Activated CD8-positive, alpha-beta memory T cell treated with anti-CD3 and anti-CD28 coated beads, Interleukin-2, amount 10 ng/mL, durations not matched to agents 7 days and 5 days (primary cell): Measurements from ENCODE around the gene PCSK1. TPM values are rescaled to one million over a fixed set of nuclear protein-coding genes. Genes with fewer than 3 reads are reported as not detected.

Source experiments
- ATAC-seq: fragments of 150-1000 bp; cut with Tn5 transposase; one replicate; pipeline ENCODE4 v1.10.0; 2021; ENCODE audit warnings: moderate library complexity
- CTCF ChIA-PET: fragments of 350-600 bp; sonication (Branson Sonifier 250); formaldehyde crosslinking; loops from one replicate; lab custom pipeline; 2021; ENCODE audit warnings: antibody characterized with exemption; lab: Charles Lee
- DNase-seq: peaks from one replicate; pipeline ENCODE4 v3.0.0-alpha.2; 2020
- H3K27ac Mint-ChIP-seq: one replicate; pipeline ENCODE4 v1.8.0; 2021; ENCODE audit warnings: mild to moderate bottlenecking, mixed read lengths
- H3K27me3 Mint-ChIP-seq: one replicate; pipeline ENCODE4 v1.8.0; 2021; ENCODE audit warnings: mixed read lengths
- H3K36me3 Mint-ChIP-seq: one replicate; pipeline ENCODE4 v1.8.0; 2021; ENCODE audit warnings: mild to moderate bottlenecking, mixed read lengths
- H3K4me1 Mint-ChIP-seq: one replicate; pipeline ENCODE4 v1.8.0; 2021; ENCODE audit warnings: mixed read lengths
- H3K4me3 Mint-ChIP-seq: one replicate; pipeline ENCODE4 v1.8.0; 2021; ENCODE audit warnings: mild to moderate bottlenecking, moderate library complexity, mixed read lengths
- H3K9me3 Mint-ChIP-seq: one replicate; pipeline ENCODE4 v1.8.0; 2022; ENCODE audit warnings: low read depth, mixed read lengths
- total RNA-seq, 2 experiments: library from RNA; stranded (reverse); gene quantifications; one replicate each; pipeline ENCODE4 v1.2.3, GENCODE V29; 2021

PCSK1 gene
- not detected for total RNA-seq

DNA sequence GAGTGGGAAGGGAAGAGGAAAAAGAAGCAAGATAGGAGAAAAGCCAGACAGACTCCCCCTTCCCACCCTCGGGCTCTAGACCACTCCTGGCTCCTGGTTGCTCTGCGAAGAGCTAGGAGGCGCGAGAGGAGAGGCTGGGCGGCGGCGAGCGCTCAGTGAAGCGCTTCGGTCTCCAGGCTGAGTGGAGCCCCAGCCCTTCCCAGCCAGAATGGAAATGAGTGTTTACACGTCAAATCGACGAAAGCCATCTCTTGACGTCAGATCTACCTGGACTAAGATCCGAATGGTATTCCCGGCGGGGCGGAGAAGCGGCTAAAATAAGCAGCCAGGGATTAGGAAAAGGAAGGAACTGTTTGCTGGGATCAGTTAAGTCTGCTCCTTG lies at the start of gene PCSK1:
Gene PCSK1, minus strand, starts transcription at position 183 of the 382 bp plus-strand sequence. CDS start 206 bp downstream, outside the sequence.
- no peak for DNase-seq
- peaks cover 74% of the 10 kb centered on the region for H3K27me3 Mint-ChIP-seq
- no peak within 1 kb of the TSS for H3K27ac Mint-ChIP-seq
- peaks cover 4% of the 10 kb centered on the region for H3K36me3 Mint-ChIP-seq
- H3K4me1 Mint-ChIP-seq = peaks cover 5% of the 10 kb centered on the region
- H3K9me3 Mint-ChIP-seq = no peaks in the 10 kb centered on the region
- ATAC-seq = no peak
- H3K4me3 Mint-ChIP-seq = no peak within 1 kb of the TSS
- CTCF ChIA-PET = no interaction called here

DNA sequence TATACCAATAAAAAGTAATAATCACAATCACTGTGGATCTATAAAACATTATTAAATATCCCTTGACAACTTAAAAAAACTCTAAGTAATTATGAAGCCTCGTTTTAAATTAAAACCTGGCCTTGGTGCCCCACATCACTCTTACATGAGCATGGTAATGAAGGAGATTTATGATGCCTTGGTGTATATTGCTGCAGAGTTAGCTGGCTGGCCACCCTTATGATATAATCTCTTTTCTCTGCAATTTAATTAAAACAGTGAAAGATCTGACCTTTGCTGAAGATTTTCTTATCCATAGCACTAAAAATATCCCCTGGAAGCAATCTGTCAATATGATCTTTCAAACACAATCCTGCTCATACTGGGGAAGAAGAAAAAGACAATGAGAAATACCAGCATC lies 48.8 kb upstream of the PCSK1 start:
- ATAC-seq (no peak), DNase-seq (no peak)
- CTCF ChIA-PET = no interaction called here
- no peaks in the 10 kb centered on the region for H3K9me3 Mint-ChIP-seq
- no peak overlapping the region for H3K27ac Mint-ChIP-seq
- no peaks in the 10 kb centered on the region for H3K4me1 Mint-ChIP-seq
- no peaks in the 10 kb centered on the region for H3K36me3 Mint-ChIP-seq
- no peak overlapping the region for H3K4me3 Mint-ChIP-seq
- H3K27me3 Mint-ChIP-seq = peaks cover 10% of the 10 kb centered on the region

- H3K9me3 Mint-ChIP-seq = no peaks in the 10 kb centered on the region
- DNase-seq = no peak
- no peaks in the 10 kb centered on the region for H3K36me3 Mint-ChIP-seq
- H3K27ac Mint-ChIP-seq = no peak overlapping the region
- H3K4me1 Mint-ChIP-seq = no peaks in the 10 kb centered on the region
- peaks cover 10% of the 10 kb centered on the region for H3K27me3 Mint-ChIP-seq
- CTCF ChIA-PET = no interaction called here
- no peak for ATAC-seq
- no peak overlapping the region for H3K4me3 Mint-ChIP-seq
Observed at GRCh38 chr5:96481009-96481786, 48.1 kb upstream of the PCSK1 start.

DNA sequence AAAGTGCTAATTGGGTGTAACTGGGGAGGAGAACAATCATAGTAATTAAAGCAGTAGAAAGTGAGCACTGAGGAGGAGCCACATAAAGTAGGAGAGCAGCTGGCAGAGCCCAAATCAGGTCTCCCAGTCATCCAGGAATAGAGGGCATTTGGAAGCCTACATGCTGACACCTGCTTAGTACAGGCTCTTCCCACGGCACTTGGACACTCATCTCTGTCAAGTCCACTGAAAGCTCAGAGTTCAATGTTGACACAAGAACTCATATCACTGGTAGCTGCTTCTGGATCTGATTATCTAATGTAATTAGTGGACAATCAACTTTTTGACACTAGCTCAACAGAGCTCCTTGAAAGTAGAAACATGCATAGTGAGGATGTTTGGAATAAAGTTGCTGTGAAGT lies 45.9 kb upstream of the PCSK1 start:
- CTCF ChIA-PET = no interaction called here
- Mint-ChIP-seq H3K27ac (no peak overlapping the region), H3K36me3 (no peaks in the 10 kb centered on the region), H3K27me3 (peaks cover 5% of the 10 kb centered on the region), H3K4me1 (no peaks in the 10 kb centered on the region), H3K4me3 (no peak overlapping the region), H3K9me3 (no peaks in the 10 kb centered on the region)
- no peak for ATAC-seq
- DNase-seq = no peak

- no peaks in the 10 kb centered on the region for H3K36me3 Mint-ChIP-seq
- H3K9me3 Mint-ChIP-seq = no peaks in the 10 kb centered on the region
- no peaks in the 10 kb centered on the region for H3K4me1 Mint-ChIP-seq
- DNase-seq (no peak), ATAC-seq (no peak)
- H3K4me3 Mint-ChIP-seq = no peak overlapping the region
- CTCF ChIA-PET = no interaction called here
- no peak overlapping the region for H3K27ac Mint-ChIP-seq
- H3K27me3 Mint-ChIP-seq = peaks cover 2% of the 10 kb centered on the region
Observed at GRCh38 chr5:96476654-96477053, 43.6 kb upstream of the PCSK1 start.

- CTCF ChIA-PET = no interaction called here
- H3K4me1 Mint-ChIP-seq = no peaks in the 10 kb centered on the region
- H3K27me3 Mint-ChIP-seq = peaks cover 8% of the 10 kb centered on the region
- H3K36me3 Mint-ChIP-seq = no peaks in the 10 kb centered on the region
- DNase-seq (no peak), ATAC-seq (no peak)
- H3K27ac Mint-ChIP-seq = no peak overlapping the region
- H3K9me3 Mint-ChIP-seq = no peaks in the 10 kb centered on the region
- no peak overlapping the region for H3K4me3 Mint-ChIP-seq
Observed at GRCh38 chr5:96474073-96474472, 41.0 kb upstream of the PCSK1 start.

DNA sequence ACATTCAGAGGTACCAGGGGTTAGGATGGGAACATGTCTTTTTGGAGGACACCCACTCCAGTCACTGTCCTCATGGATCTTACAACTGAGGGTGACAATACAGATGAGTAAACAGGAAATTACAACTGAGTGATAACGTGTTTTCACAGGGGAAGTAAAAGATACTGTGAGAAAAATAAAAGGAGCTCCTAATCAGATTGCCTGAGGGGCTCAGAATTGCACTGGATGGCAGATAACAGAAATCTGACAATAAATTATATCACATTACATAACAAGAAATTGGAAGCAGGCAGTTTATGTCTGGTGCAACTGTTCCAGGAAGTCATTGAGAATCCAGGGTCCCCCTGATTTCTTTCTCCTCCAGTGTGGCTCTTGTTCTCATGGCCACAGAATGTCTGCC lies 40.1 kb upstream of the PCSK1 start:
- Mint-ChIP-seq H3K36me3 (no peaks in the 10 kb centered on the region), H3K9me3 (no peaks in the 10 kb centered on the region), H3K27ac (no peak overlapping the region), H3K4me3 (no peak overlapping the region), H3K4me1 (no peaks in the 10 kb centered on the region), H3K27me3 (peaks cover 13% of the 10 kb centered on the region)
- DNase-seq (no peak), ATAC-seq (no peak)
- CTCF ChIA-PET = no interaction called here

DNA sequence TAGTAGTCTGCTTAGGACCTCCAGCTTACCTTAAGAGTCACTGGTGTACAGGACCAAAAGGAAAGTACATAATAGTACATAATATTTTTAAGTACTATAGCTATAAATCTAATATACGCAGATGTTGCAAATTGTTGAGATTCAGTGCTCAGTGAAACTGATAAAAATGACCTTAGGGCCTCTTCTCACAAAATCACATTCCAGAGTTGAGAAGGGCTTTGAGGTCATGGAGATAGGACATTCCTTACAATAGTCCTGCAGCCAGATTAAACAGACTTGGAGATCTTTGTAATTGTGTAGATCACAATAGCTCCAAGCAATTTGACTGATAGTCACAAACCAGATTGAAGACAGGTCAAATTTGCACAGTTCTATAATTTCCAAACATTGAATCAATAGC lies 37.7 kb upstream of the PCSK1 start:
- CTCF ChIA-PET = interaction anchor here (0.8 to 1.8 kb wide), 3 partner anchors 14 to 125 kb away, joined by 3 to 4 read pairs (median 3); no protein-coding TSS in a partner anchor
- H3K27ac Mint-ChIP-seq = no peak overlapping the region
- H3K4me1 Mint-ChIP-seq = no peaks in the 10 kb centered on the region
- H3K36me3 Mint-ChIP-seq = no peaks in the 10 kb centered on the region
- DNase-seq = no peak
- no peaks in the 10 kb centered on the region for H3K9me3 Mint-ChIP-seq
- H3K27me3 Mint-ChIP-seq = peaks cover 17% of the 10 kb centered on the region
- ATAC-seq = no peak
- no peak overlapping the region for H3K4me3 Mint-ChIP-seq

- Mint-ChIP-seq H3K27me3 (peaks cover 20% of the 10 kb centered on the region), H3K36me3 (no peaks in the 10 kb centered on the region), H3K27ac (no peak overlapping the region), H3K9me3 (no peaks in the 10 kb centered on the region), H3K4me3 (no peak overlapping the region), H3K4me1 (no peaks in the 10 kb centered on the region)
- ATAC-seq = no peak
- CTCF ChIA-PET = no interaction called here
- no peak for DNase-seq
Observed at GRCh38 chr5:96468956-96469355, 35.9 kb upstream of the PCSK1 start.

GRCh38 chr5:96463091-96463490 lies 30.0 kb upstream of the PCSK1 start:
- ATAC-seq (no peak), DNase-seq (no peak)
- Mint-ChIP-seq H3K9me3 (no peaks in the 10 kb centered on the region), H3K27me3 (peaks cover 25% of the 10 kb centered on the region), H3K4me1 (no peaks in the 10 kb centered on the region), H3K36me3 (no peaks in the 10 kb centered on the region), H3K27ac (no peak overlapping the region), H3K4me3 (no peak overlapping the region)
- CTCF ChIA-PET = no interaction called here

- CTCF ChIA-PET = no interaction called here
- ATAC-seq = no peak
- H3K4me1 Mint-ChIP-seq = peaks cover 2% of the 10 kb centered on the region
Observed at GRCh38 chr5:96459313-96460121, 26.5 kb upstream of the PCSK1 start.

DNA sequence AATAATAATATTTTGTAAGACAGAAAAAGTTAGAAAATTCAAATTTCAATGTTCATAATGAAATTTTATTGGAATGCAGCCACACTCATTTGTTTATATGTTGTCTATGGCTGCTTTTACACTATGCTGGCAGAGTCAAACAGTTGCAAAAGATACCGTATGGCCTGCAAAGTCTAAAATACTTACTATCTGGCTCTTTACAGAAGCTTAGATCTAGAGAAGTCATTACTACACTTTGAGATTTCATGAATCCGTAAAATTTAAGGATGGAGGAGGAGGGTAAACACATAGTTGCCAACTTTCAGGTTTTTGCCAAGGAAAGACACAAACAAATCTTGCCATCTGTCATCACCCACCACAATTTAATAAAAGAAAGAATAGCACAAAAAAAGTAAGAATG lies 25.1 kb upstream of the PCSK1 start:
- Mint-ChIP-seq H3K27ac (no peak overlapping the region), H3K9me3 (no peaks in the 10 kb centered on the region), H3K4me1 (peaks cover 2% of the 10 kb centered on the region), H3K27me3 (peaks cover 15% of the 10 kb centered on the region), H3K4me3 (no peak overlapping the region), H3K36me3 (no peaks in the 10 kb centered on the region)
- CTCF ChIA-PET = no interaction called here
- no peak for ATAC-seq
- DNase-seq = no peak

More at GRCh38 chr5:96459313-96460121, 26.5 kb upstream of the PCSK1 start:
- H3K9me3 Mint-ChIP-seq = no peaks in the 10 kb centered on the region
- peaks cover 18% of the 10 kb centered on the region for H3K27me3 Mint-ChIP-seq
- H3K4me3 Mint-ChIP-seq = no peak overlapping the region
- H3K27ac Mint-ChIP-seq = no peak overlapping the region
- DNase-seq = no peak
- no peaks in the 10 kb centered on the region for H3K36me3 Mint-ChIP-seq

GRCh38 chr5:96455789-96456188 lies 22.7 kb upstream of the PCSK1 start:
- CTCF ChIA-PET = interaction anchor here (0.9 kb wide), 1 partner anchor 146 kb away, joined by 4 read pairs; no protein-coding TSS in a partner anchor
- peak overlapping the region; percentile 4 for H3K4me3 Mint-ChIP-seq
- H3K36me3 Mint-ChIP-seq = no peaks in the 10 kb centered on the region
- peaks cover 10% of the 10 kb centered on the region for H3K27me3 Mint-ChIP-seq
- ATAC-seq (no peak), DNase-seq (no peak)
- H3K4me1 Mint-ChIP-seq = peaks cover 2% of the 10 kb centered on the region
- H3K9me3 Mint-ChIP-seq = no peaks in the 10 kb centered on the region
- H3K27ac Mint-ChIP-seq = no peak overlapping the region

- no peak overlapping the region for H3K27ac Mint-ChIP-seq
- no peaks in the 10 kb centered on the region for H3K36me3 Mint-ChIP-seq
- H3K27me3 Mint-ChIP-seq = peaks cover 16% of the 10 kb centered on the region
- no peaks in the 10 kb centered on the region for H3K9me3 Mint-ChIP-seq
- CTCF ChIA-PET = interaction anchor here (0.9 kb wide), 1 partner anchor 17 kb away, joined by 3 read pairs; no protein-coding TSS in a partner anchor
- peaks cover 2% of the 10 kb centered on the region for H3K4me1 Mint-ChIP-seq
- no peak for ATAC-seq
- H3K4me3 Mint-ChIP-seq = no peak overlapping the region
- no peak for DNase-seq
Observed at GRCh38 chr5:96453394-96453793, 20.3 kb upstream of the PCSK1 start.
